GM12891 (cell line): ENCODE measurements around the gene GLTP.

ENCODE experiments used
- POLR2A ChIP-seq: IDR thresholded peaks from 2 replicates; pipeline ENCODE4 v1.6.1; 2011; ENCODE audit warnings: low read depth, low read length, control low read depth
- POLR2AphosphoS5 ChIP-seq: IDR thresholded peaks from 2 replicates; pipeline ENCODE4 v1.6.1; 2011; ENCODE audit warnings: low read depth, low read length, control low read depth
- TAF1 ChIP-seq: IDR thresholded peaks from 2 replicates; pipeline ENCODE4 v1.6.1; 2011; ENCODE audit warnings: low read depth, low read length, control low read depth

- no peak for TF ChIP-seq POLR2A
- no peak for TF ChIP-seq POLR2AphosphoS5
- no peak for TF ChIP-seq TAF1
These were observed 47.3 kb upstream of the GLTP start for GRCh38 chr12:109927622-109928021.
